ENCODE results near the gene GSTM2. TPM values are rescaled to one million over a fixed set of nuclear protein-coding genes. Genes with fewer than 3 reads are reported as not detected.
A peak's percentile ranks its signal among the peaks of the same experiment; 100 is the strongest.

Gene GSTM2
- total RNA-seq, 4 donors from 2014 or later: 32.1 to 154 (median 72.1) TPM

DNA sequence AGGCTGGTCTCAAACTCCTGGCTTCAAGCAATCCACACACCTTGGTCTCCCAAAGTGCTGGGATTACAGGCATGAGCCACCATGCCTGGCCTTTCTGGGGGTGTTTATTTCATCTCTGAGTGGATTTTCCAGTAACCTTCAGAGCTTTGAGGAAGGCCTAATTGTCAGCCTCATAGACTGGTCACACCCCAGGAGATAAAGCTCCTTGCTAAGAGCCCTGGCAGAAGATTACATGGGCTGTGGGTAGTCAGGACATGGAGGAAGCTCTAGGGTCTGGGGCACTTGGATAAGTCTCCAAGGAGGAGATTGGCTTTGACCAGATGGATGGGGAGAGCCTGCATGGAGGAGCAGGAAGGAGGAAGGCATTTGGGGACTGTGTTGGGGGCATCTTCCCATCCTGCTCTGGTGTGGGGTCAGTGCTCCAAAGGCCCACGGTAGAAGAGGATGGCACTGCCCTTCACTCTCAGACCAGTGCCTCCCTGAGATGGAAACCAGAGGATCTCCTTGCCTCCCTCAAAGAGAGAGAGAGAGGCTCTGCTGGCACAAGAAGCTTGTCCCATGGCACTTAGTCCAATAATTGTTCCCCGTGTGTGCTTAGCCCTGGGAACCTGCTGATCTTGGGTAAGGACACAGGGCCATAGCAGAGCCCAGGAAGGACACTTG, 26.6 kb upstream of the GSTM2 start:
- no peak for TF ChIP-seq CTCF (IDR thresholded peaks at IDR 0.05)
- no peak for TF ChIP-seq POLR2A (IDR thresholded peaks at IDR 0.05)
- Histone ChIP-seq H3K4me3 (no peak overlapping the region), H3K27me3 (no peaks in the 10 kb centered on the region), H3K9me3 (no peaks in the 10 kb centered on the region), H3K4me1 (peaks cover 1 to 2% of the 10 kb centered on the region in 2 donors), H3K36me3 (no peaks in the 10 kb centered on the region), H3K27ac (no peak overlapping the region)
- no peak for DNase-seq
- intact Hi-C loops (cut with DNase I; ENCODE audit: low total_unique reads): loop anchor here (5.0 kb wide), 1 partner anchor 131 kb away; no protein-coding TSS in a partner anchor

DNA sequence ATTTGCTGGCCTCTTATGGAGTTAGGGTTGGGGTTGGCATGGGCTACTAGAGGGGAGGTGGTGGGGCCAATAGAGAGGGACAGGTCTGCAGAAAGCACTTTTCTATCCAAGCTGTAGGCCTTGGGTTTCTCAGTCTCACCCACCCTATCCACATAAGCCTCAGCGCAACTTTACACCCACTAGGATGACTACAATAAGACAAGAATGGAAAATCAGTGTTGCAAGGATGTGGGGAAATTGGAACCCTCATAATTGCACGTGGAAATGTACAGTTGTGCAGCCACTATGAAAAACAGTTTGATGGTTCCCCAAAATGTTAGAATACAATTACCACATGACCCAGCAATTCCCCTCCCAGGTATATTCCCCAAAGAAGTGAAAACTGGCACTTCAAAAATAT, 26.0 kb upstream of the GSTM2 start:
- intact Hi-C loops (cut with DNase I; ENCODE audit: low total_unique reads): loop anchor here (5.0 kb wide), 1 partner anchor 130 kb away; no protein-coding TSS in a partner anchor
- H3K27me3 ChIP-seq: no peaks in the 10 kb centered on the region

GRCh38 chr1:109642626-109643025, 25.2 kb upstream of the GSTM2 start:
- no peak for DNase-seq
- Histone ChIP-seq H3K9me3 (no peaks in the 10 kb centered on the region), H3K4me3 (no peak overlapping the region), H3K36me3 (no peaks in the 10 kb centered on the region), H3K4me1 (no peaks in the 10 kb centered on the region), H3K27ac (no peak overlapping the region), H3K27me3 (no peaks in the 10 kb centered on the region)
- intact Hi-C loops (cut with DNase I; ENCODE audit: low total_unique reads): loop anchor here (5.0 kb wide), 1 partner anchor 130 kb away; no protein-coding TSS in a partner anchor
- TF ChIP-seq CTCF (IDR thresholded peaks at IDR 0.05) (no peak), POLR2A (IDR thresholded peaks at IDR 0.05) (no peak)

More for the DNA sequence above, 26.0 kb upstream of the GSTM2 start:
- Histone ChIP-seq H3K4me1 (no peaks in the 10 kb centered on the region), H3K27ac (no peak overlapping the region), H3K4me3 (no peak overlapping the region), H3K9me3 (no peaks in the 10 kb centered on the region), H3K36me3 (no peaks in the 10 kb centered on the region)
- no peak for DNase-seq
- no peak for TF ChIP-seq POLR2A (IDR thresholded peaks at IDR 0.05)
- TF ChIP-seq CTCF (IDR thresholded peaks at IDR 0.05): no peak

- H3K27me3 ChIP-seq: no peaks in the 10 kb centered on the region
- no peaks in the 10 kb centered on the region for H3K36me3 ChIP-seq
- DNase-seq: peak; percentile 75 to 80
- H3K4me1 ChIP-seq: no peaks in the 10 kb centered on the region
- TF ChIP-seq CTCF (IDR thresholded peaks at IDR 0.05) (peak; percentile 70 to 82 (median 74)), POLR2A (IDR thresholded peaks at IDR 0.05) (no peak)
- no peak overlapping the region for H3K4me3 ChIP-seq
- H3K27ac ChIP-seq: peak overlapping the region in 1 of 2 donors; percentile 30
- intact Hi-C loops (cut with DNase I; ENCODE audit: low total_unique reads): loop anchor here (5.0 kb wide), 1 partner anchor 129 kb away; no protein-coding TSS in a partner anchor
- no peaks in the 10 kb centered on the region for H3K9me3 ChIP-seq
These were observed 24.2 kb upstream of the GSTM2 start for GRCh38 chr1:109643385-109644230.

DNA sequence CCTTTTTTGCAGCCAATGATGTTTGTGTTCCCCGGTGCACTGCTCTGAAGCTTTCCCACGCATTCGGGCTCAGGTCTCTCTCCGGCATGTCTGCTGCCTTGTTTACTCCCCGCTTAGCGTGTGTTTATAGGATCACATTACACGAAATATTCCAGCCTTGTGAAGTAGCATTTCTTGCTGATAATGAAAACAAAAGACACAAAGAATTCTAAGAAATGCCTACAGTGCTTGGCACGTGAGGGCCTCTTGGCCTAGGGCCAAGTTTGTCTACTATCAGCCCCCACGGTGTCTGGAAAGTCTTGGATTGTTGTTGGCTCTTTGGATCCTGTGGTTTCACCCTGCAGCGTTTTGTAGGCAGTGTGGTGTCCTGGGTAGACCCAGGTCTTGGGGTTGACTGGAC, 23.2 kb upstream of the GSTM2 start:
- Histone ChIP-seq H3K27ac (no peak overlapping the region), H3K4me1 (no peaks in the 10 kb centered on the region), H3K36me3 (no peaks in the 10 kb centered on the region), H3K4me3 (no peak overlapping the region), H3K27me3 (no peaks in the 10 kb centered on the region), H3K9me3 (no peaks in the 10 kb centered on the region)
- intact Hi-C loops (cut with DNase I; ENCODE audit: low total_unique reads): loop anchor here (5.0 kb wide), 1 partner anchor 128 kb away; no protein-coding TSS in a partner anchor
- no peak for TF ChIP-seq POLR2A (IDR thresholded peaks at IDR 0.05)
- TF ChIP-seq CTCF (IDR thresholded peaks at IDR 0.05): no peak
- DNase-seq: no peak
